ENCODE data around the gene UBA6.
"Not testable (repeated sequence)": the region's sequence is repeated elsewhere in the genome, so short reads cannot be mapped to it uniquely, and the experiment has no call there.

UBA6 gene

GRCh38 chr4:67721770-67722597 lies 21.0 kb upstream of the UBA6 start:
- no peak overlapping the region for H3K27ac Mint-ChIP-seq
- no peak overlapping the region for H3K4me3 Mint-ChIP-seq
- H3K4me1 Mint-ChIP-seq (ENCODE audit: low read depth): peaks cover 6% of the 10 kb centered on the region
- peaks cover 18% of the 10 kb centered on the region for H3K36me3 Mint-ChIP-seq (ENCODE audit: low read depth)
- H3K9me3 Mint-ChIP-seq: peaks cover 3% of the 10 kb centered on the region
- H3K27me3 Mint-ChIP-seq (ENCODE audit: low read depth): no peaks in the 10 kb centered on the region

- no peak overlapping the region for H3K4me3 Mint-ChIP-seq
- H3K4me1 Mint-ChIP-seq (ENCODE audit: low read depth): peaks cover 5% of the 10 kb centered on the region
- H3K9me3 Mint-ChIP-seq: peaks cover 3% of the 10 kb centered on the region
- no peak overlapping the region for H3K27ac Mint-ChIP-seq
- peaks cover 21% of the 10 kb centered on the region for H3K36me3 Mint-ChIP-seq (ENCODE audit: low read depth)
- H3K27me3 Mint-ChIP-seq (ENCODE audit: low read depth): no peaks in the 10 kb centered on the region
Measured at GRCh38 chr4:67721315-67721769, 20.4 kb upstream of the UBA6 start.

GRCh38 chr4:67719953-67720617 lies 19.1 kb upstream of the UBA6 start:
- H3K4me1 Mint-ChIP-seq (ENCODE audit: low read depth): peaks cover 5% of the 10 kb centered on the region
- H3K27me3 Mint-ChIP-seq (ENCODE audit: low read depth): no peaks in the 10 kb centered on the region
- no peak overlapping the region for H3K27ac Mint-ChIP-seq
- H3K4me3 Mint-ChIP-seq: no peak overlapping the region
- H3K9me3 Mint-ChIP-seq: peaks cover 3% of the 10 kb centered on the region
- H3K36me3 Mint-ChIP-seq (ENCODE audit: low read depth): peaks cover 23% of the 10 kb centered on the region

- no peaks in the 10 kb centered on the region for H3K27me3 Mint-ChIP-seq (ENCODE audit: low read depth)
- H3K36me3 Mint-ChIP-seq (ENCODE audit: low read depth): peaks cover 23% of the 10 kb centered on the region
- peaks cover 3% of the 10 kb centered on the region for H3K9me3 Mint-ChIP-seq
- no peak overlapping the region for H3K27ac Mint-ChIP-seq
- H3K4me1 Mint-ChIP-seq (ENCODE audit: low read depth): peaks cover 13% of the 10 kb centered on the region
- H3K4me3 Mint-ChIP-seq: no peak overlapping the region
Measured at GRCh38 chr4:67718848-67719247, 17.9 kb upstream of the UBA6 start.

GRCh38 chr4:67717586-67717985 lies 16.6 kb upstream of the UBA6 start:
- no peaks in the 10 kb centered on the region for H3K27me3 Mint-ChIP-seq (ENCODE audit: low read depth)
- H3K36me3 Mint-ChIP-seq (ENCODE audit: low read depth): peaks cover 23% of the 10 kb centered on the region

GRCh38 chr4:67714955-67715354 lies 14.0 kb upstream of the UBA6 start:
- no peaks in the 10 kb centered on the region for H3K27me3 Mint-ChIP-seq (ENCODE audit: low read depth)
- no peak overlapping the region for H3K4me3 Mint-ChIP-seq
- peaks cover 13% of the 10 kb centered on the region for H3K36me3 Mint-ChIP-seq (ENCODE audit: low read depth)
- H3K9me3 Mint-ChIP-seq: no peaks in the 10 kb centered on the region
- H3K27ac Mint-ChIP-seq: peak overlapping the region; percentile 47
- H3K4me1 Mint-ChIP-seq (ENCODE audit: low read depth): peaks cover 23% of the 10 kb centered on the region

More at GRCh38 chr4:67717586-67717985, 16.6 kb upstream of the UBA6 start:
- Mint-ChIP-seq H3K4me1 (ENCODE audit: low read depth) (peaks cover 22% of the 10 kb centered on the region), H3K4me3 (no peak overlapping the region), H3K27ac (no peak overlapping the region), H3K9me3 (peaks cover 3% of the 10 kb centered on the region)

- Mint-ChIP-seq H3K4me3 (no peak overlapping the region), H3K27me3 (ENCODE audit: low read depth) (no peaks in the 10 kb centered on the region), H3K27ac (peak overlapping the region; percentile 47), H3K9me3 (no peaks in the 10 kb centered on the region), H3K36me3 (ENCODE audit: low read depth) (peaks cover 21% of the 10 kb centered on the region), H3K4me1 (ENCODE audit: low read depth) (peaks cover 23% of the 10 kb centered on the region)
Measured at GRCh38 chr4:67714248-67714583, 13.3 kb upstream of the UBA6 start.

GRCh38 chr4:67713529-67714247 lies 12.7 kb upstream of the UBA6 start:
- Mint-ChIP-seq H3K27ac (peak overlapping the region; percentile 47), H3K27me3 (ENCODE audit: low read depth) (no peaks in the 10 kb centered on the region), H3K4me3 (no peak overlapping the region), H3K9me3 (no peaks in the 10 kb centered on the region), H3K36me3 (ENCODE audit: low read depth) (peaks cover 21% of the 10 kb centered on the region), H3K4me1 (ENCODE audit: low read depth) (peaks cover 23% of the 10 kb centered on the region)

GRCh38 chr4:67712650-67713528 lies 11.9 kb upstream of the UBA6 start:
- Mint-ChIP-seq H3K4me3 (no peak overlapping the region), H3K9me3 (peaks cover 8% of the 10 kb centered on the region), H3K36me3 (ENCODE audit: low read depth) (peaks cover 29% of the 10 kb centered on the region), H3K4me1 (ENCODE audit: low read depth) (peaks cover 23% of the 10 kb centered on the region), H3K27me3 (ENCODE audit: low read depth) (no peaks in the 10 kb centered on the region), H3K27ac (no peak overlapping the region)

GRCh38 chr4:67712000-67712625 lies 11.2 kb upstream of the UBA6 start:
- Mint-ChIP-seq H3K36me3 (ENCODE audit: low read depth) (peaks cover 32% of the 10 kb centered on the region), H3K27ac (no peak overlapping the region), H3K27me3 (ENCODE audit: low read depth) (no peaks in the 10 kb centered on the region), H3K4me1 (ENCODE audit: low read depth) (peaks cover 23% of the 10 kb centered on the region), H3K4me3 (no peak overlapping the region), H3K9me3 (peaks cover 12% of the 10 kb centered on the region)

GRCh38 chr4:67706682-67707081 lies 5.7 kb upstream of the UBA6 start:
- not testable (repeated sequence) for H3K27ac Mint-ChIP-seq; H3K4me3 Mint-ChIP-seq; H3K27me3 Mint-ChIP-seq (ENCODE audit: low read depth)
- H3K9me3 Mint-ChIP-seq: peaks cover 35% of the 10 kb centered on the region
- peaks cover 52% of the 10 kb centered on the region for H3K36me3 Mint-ChIP-seq (ENCODE audit: low read depth)
- peaks cover 28% of the 10 kb centered on the region for H3K4me1 Mint-ChIP-seq (ENCODE audit: low read depth)

GRCh38 chr4:67704843-67705242 lies 3.9 kb upstream of the UBA6 start:
- Mint-ChIP-seq H3K4me3 (no peak overlapping the region), H3K36me3 (ENCODE audit: low read depth) (peaks cover 45% of the 10 kb centered on the region), H3K9me3 (peaks cover 35% of the 10 kb centered on the region), H3K27ac (no peak overlapping the region), H3K4me1 (ENCODE audit: low read depth) (peaks cover 34% of the 10 kb centered on the region), H3K27me3 (ENCODE audit: low read depth) (no peaks in the 10 kb centered on the region)

GRCh38 chr4:67702166-67702565 lies 1.2 kb upstream of the UBA6 start:
- H3K4me1 Mint-ChIP-seq (ENCODE audit: low read depth): peaks cover 49% of the 10 kb centered on the region
- H3K27ac Mint-ChIP-seq: peak overlapping the region; percentile 99
- peak overlapping the region; percentile 98 for H3K4me3 Mint-ChIP-seq

GRCh38 chr4:67701517-67701850 lies 529 bp upstream of the UBA6 start:
- Mint-ChIP-seq H3K27ac (peak overlapping the region; percentile 99), H3K36me3 (ENCODE audit: low read depth) (peaks cover 31% of the 10 kb centered on the region), H3K4me3 (peak overlapping the region; percentile 98), H3K4me1 (ENCODE audit: low read depth) (peaks cover 46% of the 10 kb centered on the region), H3K9me3 (peaks cover 17% of the 10 kb centered on the region), H3K27me3 (ENCODE audit: low read depth) (no peaks in the 10 kb centered on the region)

More at GRCh38 chr4:67702166-67702565, 1.2 kb upstream of the UBA6 start:
- Mint-ChIP-seq H3K9me3 (peaks cover 24% of the 10 kb centered on the region), H3K27me3 (ENCODE audit: low read depth) (no peaks in the 10 kb centered on the region), H3K36me3 (ENCODE audit: low read depth) (peaks cover 35% of the 10 kb centered on the region)

Data from T-helper 1 cell treated with Interleukin-12 subunit alpha and Interleukin-12 subunit beta and Interleukin-4 antibody, amounts not matched to agents 30 μg/mL and 1 μg/mL, for 36 hours (primary cell).